B cell (primary cell): ENCODE data around the gene OR56B4. TPM values are rescaled to one million over a fixed set of nuclear protein-coding genes. Genes with fewer than 3 reads are reported as not detected.

Experiments
- ATAC-seq: fragments of 200-7000 bp; cut with Tn5 transposase; one replicate; pipeline ENCODE4 v1.10.0; 2021; ENCODE audit warnings: low read depth, mild to moderate bottlenecking, moderate number of reproducible peaks, moderate library complexity
- CTCF ChIA-PET: fragments of 350-600 bp; sonication (Branson Sonifier 250); formaldehyde crosslinking; loops from one replicate; lab custom pipeline; 2021; ENCODE audit warnings: antibody characterized with exemption, inconsistent platforms; lab: Charles Lee
- POLR2A ChIA-PET: fragments of 350-600 bp; sonication (Branson Sonifier 250); formaldehyde crosslinking; loops from one replicate; lab custom pipeline; 2021; ENCODE audit warnings: antibody characterized with exemption; lab: Charles Lee
- DNase-seq: peaks from one replicate; pipeline ENCODE4 v3.0.0; 2013
- H2AFZ ChIP-seq: 2 replicates; pipeline ENCODE4 v1.6.1; 2012; ENCODE audit warnings: mild to moderate bottlenecking, low read depth, low read length; ENCODE audit not compliant: insufficient read depth, poor library complexity, severe bottlenecking
- H3K27ac ChIP-seq, 2 donors: 1 replicate in 1 of 2; 2 replicates in 1 of 2; pipeline ENCODE4 v1.5.1; 2012 to 2013; ENCODE audit warnings: low read length in 2 of 2, mild to moderate bottlenecking in 2 of 2, moderate library complexity in 1 of 2
- H3K27me3 ChIP-seq, 4 experiments: fragments of 200-600 bp in 1 of 4; sonication (generic) in 1 of 4; replicated peaks in 1 of 4; 1 replicate in 2 of 4; 2 replicates in 2 of 4; pipeline versions ENCODE4 v1.6.1 to v1.7.0; 2013 to 2016; ENCODE audit warnings: low read length in 3 of 4, mild to moderate bottlenecking in 2 of 4, mixed read lengths in 1 of 4, moderate library complexity in 1 of 4; ENCODE audit not compliant: insufficient read depth in 4 of 4, control insufficient read depth in 3 of 4; ENCODE audit errors: control extremely low read depth in 1 of 4
- H3K36me3 ChIP-seq, 2 experiments: replicated peaks in 1 of 2; 1 replicate in 1 of 2; 2 replicates in 1 of 2; pipeline versions ENCODE4 v1.6.1 to v1.7.1; 2013; ENCODE audit warnings: low read length in 1 of 2; ENCODE audit not compliant: insufficient read depth in 2 of 2, control insufficient read depth in 1 of 2; ENCODE audit errors: control extremely low read depth in 1 of 2, extremely low read depth in 1 of 2
- H3K4me1 ChIP-seq, 2 donors: fragments of 200-600 bp in 1 of 2; sonication (generic) in 1 of 2; 1 replicate in 1 of 2; 2 replicates in 1 of 2; pipeline versions ENCODE4 v1.5.1 to v1.6.1; 2013 to 2017; ENCODE audit warnings: low read length in 2 of 2; ENCODE audit not compliant: control insufficient read depth in 2 of 2, insufficient read depth in 2 of 2
- H3K4me2 ChIP-seq: replicated peaks from 2 replicates; pipeline ENCODE3; 2012; ENCODE audit warnings: mild to moderate bottlenecking, low read depth, low read length; ENCODE audit not compliant: poor library complexity, severe bottlenecking
- H3K4me3 ChIP-seq, 5 experiments: fragments of 200-600 bp in 1 of 5; sonication (generic) in 1 of 5; 1 replicate in 3 of 5; 2 replicates in 2 of 5; pipeline versions ENCODE4 v1.5.1 to v1.7.0; 2011 to 2016; ENCODE audit warnings: low read length in 4 of 5, mild to moderate bottlenecking in 4 of 5, low read depth in 2 of 5, control low read depth in 1 of 5, moderate library complexity in 1 of 5; ENCODE audit not compliant: insufficient read depth in 1 of 5; ENCODE audit errors: control extremely low read depth in 1 of 5, extremely low read depth in 1 of 5
- H3K79me2 ChIP-seq: fragments of 200-600 bp; sonication (generic); one replicate; pipeline ENCODE4 v1.6.0; 2016; ENCODE audit warnings: low read length; ENCODE audit not compliant: control insufficient read depth, insufficient read depth
- H3K9ac ChIP-seq: fragments of 200-600 bp; sonication (generic); 2 replicates; pipeline ENCODE4 v1.6.1; 2017; ENCODE audit warnings: mild to moderate bottlenecking, low read length, moderate library complexity
- H3K9me3 ChIP-seq, 3 donors: one replicate each; pipeline versions ENCODE4 v1.6.1 to v1.7.1; 2013; ENCODE audit warnings: low read length in 2 of 3; ENCODE audit not compliant: control insufficient read depth in 2 of 3, insufficient read depth in 1 of 3; ENCODE audit errors: control extremely low read depth in 1 of 3
- H4K20me1 ChIP-seq: 2 replicates; pipeline ENCODE4 v1.6.0; 2012; ENCODE audit warnings: mild to moderate bottlenecking, low read length; ENCODE audit not compliant: insufficient read depth, control insufficient read depth, poor library complexity, severe bottlenecking
- H3K27ac Mint-ChIP-seq: one replicate; pipeline ENCODE4 v1.8.0; 2021; ENCODE audit warnings: mixed read lengths
- H3K27me3 Mint-ChIP-seq: one replicate; pipeline ENCODE4 v1.8.0; 2021; ENCODE audit warnings: mixed read lengths
- H3K4me1 Mint-ChIP-seq: one replicate; pipeline ENCODE4 v1.8.0; 2021; ENCODE audit warnings: mixed read lengths
- H3K4me3 Mint-ChIP-seq: one replicate; pipeline ENCODE4 v1.8.0; 2021; ENCODE audit warnings: mixed read lengths
- H3K9me3 Mint-ChIP-seq: one replicate; pipeline ENCODE4 v1.8.0; 2022; ENCODE audit warnings: mixed read lengths; ENCODE audit not compliant: insufficient read depth
- EZH2 ChIP-seq: IDR thresholded peaks from 2 replicates; pipeline ENCODE4 v1.6.1; 2012; ENCODE audit warnings: borderline replicate concordance, low read depth, mild to moderate bottlenecking, moderate library complexity, low read length; ENCODE audit not compliant: insufficient read depth, poor library complexity, severe bottlenecking
- WGBS: methylation state at CpG from one replicate; pipeline ENCODE4 v1.1.5; 2013; ENCODE audit warnings: missing lambda C conversion rate; ENCODE audit not compliant: insufficient coverage; 5-methylcytosine and 5-hydroxymethylcytosine counted together
- intact Hi-C: fragments of 100-400 bp; cut with micrococcal nuclease; formaldehyde crosslinking; loops from one replicate; pipeline ENCODE4 v1.10.0; 2022
- polyA plus RNA-seq: library from polyadenylated mRNA; depleted of rRNA; stranded (reverse); fragments of >200 nt; gene quantifications from 2 replicates; pipeline ENCODE4 v1.2.3, GENCODE V29; 2012
- total RNA-seq, 2 donors: library from RNA; stranded (reverse); fragments of 120-200 nt in 1 of 2; gene quantifications; 1 replicate in 1 of 2; 2 replicates in 1 of 2; pipeline versions ENCODE4 v1.2.3 to v1.2.4, GENCODE V29; 2013 to 2022
- TF ChIP-seq, protein P1 (sequence below): fragments of 200-600 bp; IDR thresholded peaks from one replicate; pipeline ENCODE4 v1.8.0; 2022; ENCODE audit warnings: antibody characterized with exemption, mild to moderate bottlenecking

OR56B4 gene
- total and polyA plus RNA-seq, 2 donors (not counting 1 experiment from before 2014, with no cell fraction given): not detected

GRCh38 chr11:6156628-6157359 lies 49.3 kb downstream of the OR56B4 start:
- Mint-ChIP-seq H3K9me3 (no peaks in the 10 kb centered on the region), H3K27ac (no peak overlapping the region), H3K27me3 (peaks cover 7% of the 10 kb centered on the region), H3K4me1 (no peaks in the 10 kb centered on the region), H3K4me3 (no peak overlapping the region)
- no peaks in the 10 kb centered on the region for H4K20me1 ChIP-seq
- CTCF ChIA-PET: no interaction called here
- H2AFZ ChIP-seq: no peak overlapping the region
- no peak overlapping the region for H3K9ac ChIP-seq
- H3K9me3 ChIP-seq: no peaks in the 10 kb centered on the region
- no peak overlapping the region for H3K4me3 ChIP-seq
- H3K36me3 ChIP-seq: no peaks in the 10 kb centered on the region
- H3K4me1 ChIP-seq: no peaks in the 10 kb centered on the region
- TF ChIP-seq, protein P1, sequence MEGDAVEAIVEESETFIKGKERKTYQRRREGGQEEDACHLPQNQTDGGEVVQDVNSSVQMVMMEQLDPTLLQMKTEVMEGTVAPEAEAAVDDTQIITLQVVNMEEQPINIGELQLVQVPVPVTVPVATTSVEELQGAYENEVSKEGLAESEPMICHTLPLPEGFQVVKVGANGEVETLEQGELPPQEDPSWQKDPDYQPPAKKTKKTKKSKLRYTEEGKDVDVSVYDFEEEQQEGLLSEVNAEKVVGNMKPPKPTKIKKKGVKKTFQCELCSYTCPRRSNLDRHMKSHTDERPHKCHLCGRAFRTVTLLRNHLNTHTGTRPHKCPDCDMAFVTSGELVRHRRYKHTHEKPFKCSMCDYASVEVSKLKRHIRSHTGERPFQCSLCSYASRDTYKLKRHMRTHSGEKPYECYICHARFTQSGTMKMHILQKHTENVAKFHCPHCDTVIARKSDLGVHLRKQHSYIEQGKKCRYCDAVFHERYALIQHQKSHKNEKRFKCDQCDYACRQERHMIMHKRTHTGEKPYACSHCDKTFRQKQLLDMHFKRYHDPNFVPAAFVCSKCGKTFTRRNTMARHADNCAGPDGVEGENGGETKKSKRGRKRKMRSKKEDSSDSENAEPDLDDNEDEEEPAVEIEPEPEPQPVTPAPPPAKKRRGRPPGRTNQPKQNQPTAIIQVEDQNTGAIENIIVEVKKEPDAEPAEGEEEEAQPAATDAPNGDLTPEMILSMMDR: no peak
- no peak for TF ChIP-seq EZH2
- DNase-seq: no peak
- no peak overlapping the region for H3K27ac ChIP-seq
- POLR2A ChIA-PET: no interaction called here
- H3K4me2 ChIP-seq: no peak overlapping the region
- H3K79me2 ChIP-seq: no peaks in the 10 kb centered on the region
- intact Hi-C loops: no loop called here
- no peaks in the 10 kb centered on the region for H3K27me3 ChIP-seq
- no peak for ATAC-seq
- whole genome bisulfite sequencing: 94% methylated on average over 3 of the region's 7 CpGs

Other genes with a start within 250 kb of the OR56B4 start
- gene OR52E8, start 250.0 kb upstream of the OR56B4 start, total RNA-seq: not detected in 2 replicates
- gene OR52E8, start 250.0 kb upstream of the OR56B4 start, polyA plus RNA-seq: not detected in 2 replicates
- gene OR52E4, start 227.1 kb upstream of the OR56B4 start, total RNA-seq: not detected in 2 replicates
- not detected in 2 replicates for gene OR52E4, start 227.1 kb upstream of the OR56B4 start, polyA plus RNA-seq
- not detected in 2 replicates for gene OR52E5, start 214.5 kb upstream of the OR56B4 start, total RNA-seq
- gene OR52E5, start 214.5 kb upstream of the OR56B4 start, polyA plus RNA-seq: not detected in 2 replicates
- not detected in 2 replicates for gene OR56A3, start 165.4 kb upstream of the OR56B4 start, total RNA-seq
- not detected in 2 replicates for gene OR56A3, start 165.4 kb upstream of the OR56B4 start, polyA plus RNA-seq
- gene OR56A5, start 139.2 kb upstream of the OR56B4 start, total RNA-seq: not detected in 2 replicates
- not detected in 2 replicates for gene OR56A5, start 139.2 kb upstream of the OR56B4 start, polyA plus RNA-seq
- not detected in 2 replicates for gene OR52L1, start 120.7 kb upstream of the OR56B4 start, total RNA-seq
- not detected in 2 replicates for gene OR52L1, start 120.7 kb upstream of the OR56B4 start, polyA plus RNA-seq
- 0.07 and 0.17 TPM in 2 replicates for gene OR56A4, start 100.7 kb upstream of the OR56B4 start, total RNA-seq
- not detected in 2 replicates for gene OR56A4, start 100.7 kb upstream of the OR56B4 start, polyA plus RNA-seq
- gene OR56A1, start 76.9 kb upstream of the OR56B4 start, total RNA-seq: not detected in 2 replicates
- gene OR56A1, start 76.9 kb upstream of the OR56B4 start, polyA plus RNA-seq: not detected in 2 replicates
- not detected in 2 replicates for gene OR52B2, start 62.6 kb downstream of the OR56B4 start, total RNA-seq
- 0.20 TPM in 1 of 2 replicates, not detected in the other for gene OR52B2, start 62.6 kb downstream of the OR56B4 start, polyA plus RNA-seq
- gene OR52W1, start 91.5 kb downstream of the OR56B4 start, total RNA-seq: not detected in 2 replicates
- not detected in 2 replicates for gene OR52W1, start 91.5 kb downstream of the OR56B4 start, polyA plus RNA-seq
- not detected in 2 replicates for gene C11orf42, start 97.9 kb downstream of the OR56B4 start, total RNA-seq
- gene C11orf42, start 97.9 kb downstream of the OR56B4 start, polyA plus RNA-seq: not detected in 2 replicates
- 44.1 and 48.3 TPM in 2 replicates for gene FHIP1B, start 127.0 kb downstream of the OR56B4 start, total RNA-seq
- gene FHIP1B, start 127.0 kb downstream of the OR56B4 start, polyA plus RNA-seq: 17.1 and 37.1 TPM in 2 replicates
- gene CNGA4, start 131.4 kb downstream of the OR56B4 start, total RNA-seq: 0.22 and 0.79 TPM in 2 replicates
- gene CNGA4, start 131.4 kb downstream of the OR56B4 start, polyA plus RNA-seq: 0.40 and 1.9 TPM in 2 replicates
- gene CCKBR, start 152.2 kb downstream of the OR56B4 start, total RNA-seq: not detected in 2 replicates
- gene CCKBR, start 152.2 kb downstream of the OR56B4 start, polyA plus RNA-seq: not detected in 2 replicates
- gene CAVIN3, start 212.8 kb downstream of the OR56B4 start, total RNA-seq: not detected in 2 replicates
- gene CAVIN3, start 212.8 kb downstream of the OR56B4 start, polyA plus RNA-seq: not detected in 2 replicates